BLaER1 (cell line): ENCODE data around the gene LIN28B.
"Not testable (repeated sequence)": the region's sequence is repeated elsewhere in the genome, so short reads cannot be mapped to it uniquely, and the experiment has no call there.

Experiments
- H3K27ac ChIP-seq: shearing (Covaris generic); formaldehyde crosslinking; 2 replicates; pipeline ENCODE4 v1.8.1; 2022
- H3K27me3 ChIP-seq: shearing (Covaris generic); formaldehyde crosslinking; 2 replicates; pipeline ENCODE4 v1.8.1; 2022
- H3K36me3 ChIP-seq: shearing (Covaris generic); formaldehyde crosslinking; 2 replicates; pipeline ENCODE4 v1.8.1; 2022
- H3K4me1 ChIP-seq: shearing (Covaris generic); formaldehyde crosslinking; 2 replicates; pipeline ENCODE4 v1.8.1; 2022
- H3K4me2 ChIP-seq: shearing (Covaris generic); formaldehyde crosslinking; 2 replicates; pipeline ENCODE4 v1.8.1; 2022
- H3K4me3 ChIP-seq: shearing (Covaris generic); formaldehyde crosslinking; 2 replicates; pipeline ENCODE4 v1.8.1; 2022
- H3K9ac ChIP-seq: shearing (Covaris generic); formaldehyde crosslinking; 2 replicates; pipeline ENCODE4 v1.8.1; 2022
- H3K9me3 ChIP-seq: shearing (Covaris generic); formaldehyde crosslinking; 2 replicates; pipeline ENCODE4 v1.8.1; 2022
- H4K20me1 ChIP-seq: shearing (Covaris generic); formaldehyde crosslinking; 2 replicates; pipeline ENCODE4 v1.8.1; 2022
- Cebpa-rat ChIP-seq: shearing (Covaris generic); IDR thresholded peaks from 2 replicates; pipeline ENCODE4 v1.8.1; 2022

LIN28B gene

GRCh38 chr6:105005451-105005850, 48.5 kb downstream of the LIN28B start:
- Histone ChIP-seq H3K9ac (no peak overlapping the region), H3K4me3 (no peak overlapping the region), H3K4me2 (no peak overlapping the region), H3K27ac (no peak overlapping the region), H3K27me3 (no peaks in the 10 kb centered on the region), H4K20me1 (no peaks in the 10 kb centered on the region), H3K9me3 (no peaks in the 10 kb centered on the region), H3K36me3 (no peaks in the 10 kb centered on the region), H3K4me1 (no peaks in the 10 kb centered on the region)
- no peak for TF ChIP-seq Cebpa-rat

GRCh38 chr6:105013459-105013858, 56.6 kb downstream of the LIN28B start:
- not testable (repeated sequence) for H3K9ac ChIP-seq, H3K4me2 ChIP-seq, H3K36me3 ChIP-seq, H3K4me1 ChIP-seq, H3K4me3 ChIP-seq, H3K9me3 ChIP-seq, H4K20me1 ChIP-seq, H3K27me3 ChIP-seq, H3K27ac ChIP-seq

GRCh38 chr6:105014448-105014847, 57.5 kb downstream of the LIN28B start:
- Histone ChIP-seq H4K20me1 (no peaks in the 10 kb centered on the region), H3K27ac (no peak overlapping the region), H3K9me3 (no peaks in the 10 kb centered on the region), H3K27me3 (no peaks in the 10 kb centered on the region), H3K4me3 (no peak overlapping the region), H3K9ac (no peak overlapping the region), H3K36me3 (no peaks in the 10 kb centered on the region), H3K4me1 (no peaks in the 10 kb centered on the region), H3K4me2 (no peak overlapping the region)
- no peak for TF ChIP-seq Cebpa-rat

GRCh38 chr6:105014954-105015353, 58.0 kb downstream of the LIN28B start:
- H3K27ac ChIP-seq: no peak overlapping the region
- no peak for TF ChIP-seq Cebpa-rat

GRCh38 chr6:105015482-105015881, 58.6 kb downstream of the LIN28B start:
- no peaks in the 10 kb centered on the region for H3K27me3 ChIP-seq
- no peak overlapping the region for H3K4me2 ChIP-seq
- H3K9ac ChIP-seq: no peak overlapping the region
- TF ChIP-seq Cebpa-rat: no peak
- H3K27ac ChIP-seq: no peak overlapping the region
- H3K36me3 ChIP-seq: no peaks in the 10 kb centered on the region
- no peaks in the 10 kb centered on the region for H4K20me1 ChIP-seq
- H3K4me1 ChIP-seq: no peaks in the 10 kb centered on the region
- H3K9me3 ChIP-seq: no peaks in the 10 kb centered on the region
- H3K4me3 ChIP-seq: no peak overlapping the region

More at GRCh38 chr6:105014954-105015353, 58.0 kb downstream of the LIN28B start:
- no peak overlapping the region for H3K9ac ChIP-seq
- H3K4me2 ChIP-seq: no peak overlapping the region
- H3K9me3 ChIP-seq: no peaks in the 10 kb centered on the region
- H4K20me1 ChIP-seq: no peaks in the 10 kb centered on the region
- no peaks in the 10 kb centered on the region for H3K4me1 ChIP-seq
- H3K4me3 ChIP-seq: no peak overlapping the region
- H3K36me3 ChIP-seq: no peaks in the 10 kb centered on the region
- H3K27me3 ChIP-seq: no peaks in the 10 kb centered on the region

GRCh38 chr6:105019285-105019684, 62.4 kb downstream of the LIN28B start:
- Histone ChIP-seq H3K9me3 (no peaks in the 10 kb centered on the region), H3K36me3 (no peaks in the 10 kb centered on the region), H3K4me2 (no peak overlapping the region), H3K4me3 (no peak overlapping the region), H3K9ac (no peak overlapping the region), H3K4me1 (no peaks in the 10 kb centered on the region), H3K27ac (no peak overlapping the region), H4K20me1 (no peaks in the 10 kb centered on the region), H3K27me3 (no peaks in the 10 kb centered on the region)
- TF ChIP-seq Cebpa-rat: no peak

- Histone ChIP-seq H3K27ac (no peak overlapping the region), H3K4me3 (no peak overlapping the region), H3K9me3 (no peaks in the 10 kb centered on the region), H3K4me2 (no peak overlapping the region), H3K4me1 (no peaks in the 10 kb centered on the region), H3K27me3 (no peaks in the 10 kb centered on the region), H4K20me1 (no peaks in the 10 kb centered on the region), H3K9ac (no peak overlapping the region), H3K36me3 (no peaks in the 10 kb centered on the region)
- no peak for TF ChIP-seq Cebpa-rat
Measured at GRCh38 chr6:105021399-105021798, 64.5 kb downstream of the LIN28B start.

GRCh38 chr6:105022416-105022815, 65.5 kb downstream of the LIN28B start:
- no peak for TF ChIP-seq Cebpa-rat
- no peak overlapping the region for H3K4me3 ChIP-seq
- H3K9me3 ChIP-seq: no peaks in the 10 kb centered on the region
- no peak overlapping the region for H3K4me2 ChIP-seq
- H3K27me3 ChIP-seq: no peaks in the 10 kb centered on the region
- no peaks in the 10 kb centered on the region for H3K4me1 ChIP-seq
- no peaks in the 10 kb centered on the region for H4K20me1 ChIP-seq
- H3K36me3 ChIP-seq: no peaks in the 10 kb centered on the region
- H3K27ac ChIP-seq: no peak overlapping the region
- no peak overlapping the region for H3K9ac ChIP-seq

- Histone ChIP-seq H4K20me1 (no peaks in the 10 kb centered on the region), H3K4me3 (no peak overlapping the region), H3K4me1 (no peaks in the 10 kb centered on the region), H3K27me3 (no peaks in the 10 kb centered on the region), H3K9ac (no peak overlapping the region), H3K4me2 (no peak overlapping the region), H3K36me3 (no peaks in the 10 kb centered on the region), H3K27ac (no peak overlapping the region), H3K9me3 (no peaks in the 10 kb centered on the region)
- no peak for TF ChIP-seq Cebpa-rat
Measured at GRCh38 chr6:105024803-105025202, 67.9 kb downstream of the LIN28B start.

GRCh38 chr6:105028898-105029297, 72.0 kb downstream of the LIN28B start:
- no peaks in the 10 kb centered on the region for H3K9me3 ChIP-seq
- TF ChIP-seq Cebpa-rat: no peak
- no peak overlapping the region for H3K4me2 ChIP-seq
- no peak overlapping the region for H3K9ac ChIP-seq
- H3K27me3 ChIP-seq: no peaks in the 10 kb centered on the region
- H3K27ac ChIP-seq: no peak overlapping the region
- H3K36me3 ChIP-seq: no peaks in the 10 kb centered on the region
- H3K4me3 ChIP-seq: no peak overlapping the region
- H4K20me1 ChIP-seq: no peaks in the 10 kb centered on the region
- H3K4me1 ChIP-seq: no peaks in the 10 kb centered on the region

- H3K4me3 ChIP-seq: no peak overlapping the region
- no peak overlapping the region for H3K4me2 ChIP-seq
- H3K27me3 ChIP-seq: no peaks in the 10 kb centered on the region
- no peak overlapping the region for H3K9ac ChIP-seq
- no peaks in the 10 kb centered on the region for H4K20me1 ChIP-seq
- no peaks in the 10 kb centered on the region for H3K4me1 ChIP-seq
- H3K27ac ChIP-seq: no peak overlapping the region
- no peak for TF ChIP-seq Cebpa-rat
- no peaks in the 10 kb centered on the region for H3K9me3 ChIP-seq
- H3K36me3 ChIP-seq: no peaks in the 10 kb centered on the region
Measured at GRCh38 chr6:105029581-105029980, 72.7 kb downstream of the LIN28B start.
